Subcutaneous abdominal adipose tissue (tissue), 5 donors: ENCODE data around the gene SNX9.

ENCODE experiments used
- H3K27ac ChIP-seq: one replicate; pipeline ENCODE4 v1.7.0; 2013; ENCODE audit warnings: low read depth, mild to moderate bottlenecking, inconsistent platforms, low read length, moderate library complexity
- H3K27me3 ChIP-seq, 5 donors: one replicate each; pipeline ENCODE4 v1.7.0; 2013; ENCODE audit warnings: low read length in 5 of 5, inconsistent platforms in 1 of 5; ENCODE audit not compliant: control insufficient read depth in 5 of 5, insufficient read depth in 4 of 5
- H3K36me3 ChIP-seq, 5 donors: one replicate each; pipeline ENCODE4 v1.7.0; 2013; ENCODE audit warnings: low read length in 5 of 5; ENCODE audit not compliant: control insufficient read depth in 5 of 5, insufficient read depth in 5 of 5
- H3K4me1 ChIP-seq, 5 donors: one replicate each; pipeline ENCODE4 v1.7.0; 2013; ENCODE audit warnings: low read length in 5 of 5, mild to moderate bottlenecking in 3 of 5, moderate library complexity in 1 of 5; ENCODE audit not compliant: control insufficient read depth in 5 of 5, insufficient read depth in 5 of 5
- H3K4me3 ChIP-seq, 5 donors: one replicate each; pipeline ENCODE4 v1.7.0; 2013; ENCODE audit warnings: low read length in 5 of 5, low read depth in 1 of 5
- H3K9ac ChIP-seq, 5 donors: one replicate each; pipeline ENCODE4 v1.7.0; 2013; ENCODE audit warnings: low read length in 5 of 5, mild to moderate bottlenecking in 4 of 5, moderate library complexity in 3 of 5
- H3K9me3 ChIP-seq, 5 donors: one replicate each; pipeline ENCODE4 v1.7.0; 2013; ENCODE audit warnings: low read length in 5 of 5; ENCODE audit not compliant: control insufficient read depth in 5 of 5
- donor health status: healthy.
- donor health status: healthy.
- donor health status: healthy.
- donor health status: healthy.
- donor health status: healthy.

SNX9 gene

GRCh38 chr6:157879873-157880254 is 56.8 kb downstream of the SNX9 start:
- H3K4me1 ChIP-seq: peaks cover 0 to 9% (median 5%) of the 10 kb centered on the region in 5 donors
- no peak overlapping the region for H3K9ac ChIP-seq
- no peaks in the 10 kb centered on the region for H3K9me3 ChIP-seq
- H3K36me3 ChIP-seq: peaks cover 22 to 54% (median 35%) of the 10 kb centered on the region in 5 donors
- no peak overlapping the region for H3K27ac ChIP-seq
- H3K27me3 ChIP-seq: no peaks in the 10 kb centered on the region
- H3K4me3 ChIP-seq: no peak overlapping the region

- H3K4me1 ChIP-seq: peaks cover 0 to 9% (median 5%) of the 10 kb centered on the region in 5 donors
- H3K27ac ChIP-seq: no peak overlapping the region
- H3K9me3 ChIP-seq: no peaks in the 10 kb centered on the region
- H3K27me3 ChIP-seq: no peaks in the 10 kb centered on the region
- no peak overlapping the region for H3K9ac ChIP-seq
- peaks cover 23 to 49% (median 30%) of the 10 kb centered on the region in 5 donors for H3K36me3 ChIP-seq
- no peak overlapping the region for H3K4me3 ChIP-seq
These were observed 57.5 kb downstream of the SNX9 start for GRCh38 chr6:157880534-157880933.

- Histone ChIP-seq H3K36me3 (peaks cover 25 to 49% (median 33%) of the 10 kb centered on the region in 5 donors), H3K27me3 (no peaks in the 10 kb centered on the region), H3K9ac (no peak overlapping the region), H3K4me3 (no peak overlapping the region), H3K9me3 (no peaks in the 10 kb centered on the region), H3K4me1 (peaks cover 0 to 9% (median 5%) of the 10 kb centered on the region in 5 donors), H3K27ac (no peak overlapping the region)
These were observed 58.3 kb downstream of the SNX9 start for GRCh38 chr6:157881342-157881741.

GRCh38 chr6:157884756-157885155 is 61.7 kb downstream of the SNX9 start:
- Histone ChIP-seq H3K27ac (no peak overlapping the region), H3K4me1 (peaks cover 0 to 9% (median 5%) of the 10 kb centered on the region in 5 donors), H3K9me3 (no peaks in the 10 kb centered on the region), H3K4me3 (no peak overlapping the region), H3K36me3 (peaks cover 24 to 45% (median 33%) of the 10 kb centered on the region in 5 donors), H3K9ac (no peak overlapping the region), H3K27me3 (no peaks in the 10 kb centered on the region)

GRCh38 chr6:157885211-157885788 is 62.3 kb downstream of the SNX9 start:
- Histone ChIP-seq H3K36me3 (peaks cover 24 to 50% (median 37%) of the 10 kb centered on the region in 5 donors), H3K4me1 (peaks cover 0 to 9% (median 5%) of the 10 kb centered on the region in 5 donors), H3K27ac (no peak overlapping the region), H3K9ac (no peak overlapping the region), H3K9me3 (no peaks in the 10 kb centered on the region), H3K27me3 (no peaks in the 10 kb centered on the region), H3K4me3 (no peak overlapping the region)

- H3K9ac ChIP-seq: no peak overlapping the region
- peaks cover 29 to 53% (median 37%) of the 10 kb centered on the region in 5 donors for H3K36me3 ChIP-seq
- H3K4me1 ChIP-seq: peaks cover 0 to 9% (median 5%) of the 10 kb centered on the region in 5 donors
- no peaks in the 10 kb centered on the region for H3K27me3 ChIP-seq
- no peak overlapping the region for H3K4me3 ChIP-seq
- no peak overlapping the region for H3K27ac ChIP-seq
- H3K9me3 ChIP-seq: no peaks in the 10 kb centered on the region
These were observed 62.8 kb downstream of the SNX9 start for GRCh38 chr6:157885876-157886275.

- H3K36me3 ChIP-seq: peaks cover 25 to 51% (median 37%) of the 10 kb centered on the region in 5 donors
- H3K27me3 ChIP-seq: no peaks in the 10 kb centered on the region
- H3K4me1 ChIP-seq: peaks cover 0 to 9% (median 0%) of the 10 kb centered on the region in 5 donors
- H3K9me3 ChIP-seq: no peaks in the 10 kb centered on the region
- H3K4me3 ChIP-seq: no peak overlapping the region
- H3K9ac ChIP-seq: no peak overlapping the region
- H3K27ac ChIP-seq: no peak overlapping the region
These were observed 64.8 kb downstream of the SNX9 start for GRCh38 chr6:157887892-157888291.

GRCh38 chr6:157891544-157892362 is 68.7 kb downstream of the SNX9 start:
- H3K36me3 ChIP-seq: peaks cover 6 to 42% (median 23%) of the 10 kb centered on the region in 5 donors
- H3K27me3 ChIP-seq: no peaks in the 10 kb centered on the region

GRCh38 chr6:157892363-157892877 is 69.4 kb downstream of the SNX9 start:
- Histone ChIP-seq H3K27me3 (no peaks in the 10 kb centered on the region), H3K4me3 (no peak overlapping the region), H3K9ac (no peak overlapping the region), H3K4me1 (peaks cover 0 to 10% (median 0%) of the 10 kb centered on the region in 5 donors), H3K27ac (no peak overlapping the region), H3K9me3 (no peaks in the 10 kb centered on the region), H3K36me3 (peaks cover 4 to 41% (median 23%) of the 10 kb centered on the region in 5 donors)

More at GRCh38 chr6:157891544-157892362, 68.7 kb downstream of the SNX9 start:
- H3K4me3 ChIP-seq: no peak overlapping the region
- no peak overlapping the region for H3K9ac ChIP-seq
- no peak overlapping the region for H3K27ac ChIP-seq
- H3K4me1 ChIP-seq: peaks cover 0 to 6% (median 0%) of the 10 kb centered on the region in 5 donors
- H3K9me3 ChIP-seq: no peaks in the 10 kb centered on the region

GRCh38 chr6:157893238-157893637 is 70.2 kb downstream of the SNX9 start:
- no peaks in the 10 kb centered on the region for H3K9me3 ChIP-seq
- no peak overlapping the region for H3K9ac ChIP-seq
- peaks cover 1 to 41% (median 26%) of the 10 kb centered on the region in 5 donors for H3K36me3 ChIP-seq
- no peak overlapping the region for H3K4me3 ChIP-seq
- peaks cover 0 to 10% (median 3%) of the 10 kb centered on the region in 5 donors for H3K4me1 ChIP-seq
- no peaks in the 10 kb centered on the region for H3K27me3 ChIP-seq
- no peak overlapping the region for H3K27ac ChIP-seq
